Testis (tissue), 2 donors: ENCODE measurements around the gene LCOR.

Experiments used
- POLR2A ChIP-seq: fragments of 450-650 bp; IDR thresholded peaks from one replicate; pipeline ENCODE4 v1.6.1; 2017; ENCODE audit warnings: antibody characterized with exemption, mild to moderate bottlenecking, moderate library complexity
- TF ChIP-seq, protein P1 (sequence below), 3 experiments: fragments of 450-650 bp in 2 of 3; fragments of 200-600 bp in 1 of 3; sonication (generic) in 1 of 3; IDR thresholded peaks; one replicate each; pipeline ENCODE4 v1.5.1; 2016 to 2019; ENCODE audit warnings: antibody characterized with exemption in 3 of 3, mild to moderate bottlenecking in 2 of 3, moderate library complexity in 1 of 3

DNA sequence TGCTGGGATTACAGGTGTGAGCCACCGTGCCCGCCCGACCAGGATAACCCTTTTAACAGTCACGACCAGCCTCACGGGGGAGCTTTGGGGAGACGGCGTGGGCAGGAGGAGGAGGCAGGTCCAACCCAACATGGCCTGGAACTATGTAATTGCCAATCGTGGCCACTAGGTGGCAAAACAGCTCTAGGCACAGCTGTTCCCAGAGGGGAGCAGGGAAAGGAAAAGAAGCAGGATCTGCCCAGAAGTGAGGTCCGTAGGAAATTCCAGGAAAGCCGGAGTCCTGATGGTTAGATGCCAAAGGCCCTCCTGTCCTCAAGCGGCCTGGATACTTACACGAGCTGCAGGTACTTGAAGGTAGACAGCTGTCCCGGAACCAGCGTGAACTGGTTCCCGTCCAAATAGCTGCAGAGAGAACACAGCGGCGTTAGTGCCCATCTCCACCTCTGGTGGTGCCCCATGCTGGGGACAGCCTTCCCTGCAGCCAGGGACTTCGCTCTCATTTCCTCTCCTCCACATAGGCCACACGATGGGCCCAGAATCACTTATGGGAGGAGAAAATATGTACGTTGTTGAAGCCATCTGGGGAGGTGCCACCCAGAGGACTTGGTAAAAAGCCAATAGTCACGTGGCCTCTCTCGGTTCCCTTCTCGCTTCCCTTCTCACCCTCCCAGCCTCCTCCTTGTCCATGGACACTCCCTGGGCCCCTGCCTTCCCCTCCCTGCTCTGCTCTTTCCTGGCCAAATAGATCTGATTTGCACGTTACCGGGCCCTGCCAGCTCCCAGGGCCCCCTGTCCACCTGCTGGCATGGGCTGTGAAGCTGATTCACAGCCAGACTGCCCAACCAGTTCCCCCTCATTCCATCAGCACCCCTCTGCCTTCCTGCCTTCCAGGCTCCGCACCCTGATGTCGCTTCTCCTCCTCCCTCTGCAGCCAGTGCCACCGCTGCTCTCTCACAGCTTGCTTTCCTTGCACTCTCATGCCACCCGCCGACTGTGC lies 205.6 kb downstream of the LCOR start:
- no peak for TF ChIP-seq POLR2A
- TF ChIP-seq, protein P1, sequence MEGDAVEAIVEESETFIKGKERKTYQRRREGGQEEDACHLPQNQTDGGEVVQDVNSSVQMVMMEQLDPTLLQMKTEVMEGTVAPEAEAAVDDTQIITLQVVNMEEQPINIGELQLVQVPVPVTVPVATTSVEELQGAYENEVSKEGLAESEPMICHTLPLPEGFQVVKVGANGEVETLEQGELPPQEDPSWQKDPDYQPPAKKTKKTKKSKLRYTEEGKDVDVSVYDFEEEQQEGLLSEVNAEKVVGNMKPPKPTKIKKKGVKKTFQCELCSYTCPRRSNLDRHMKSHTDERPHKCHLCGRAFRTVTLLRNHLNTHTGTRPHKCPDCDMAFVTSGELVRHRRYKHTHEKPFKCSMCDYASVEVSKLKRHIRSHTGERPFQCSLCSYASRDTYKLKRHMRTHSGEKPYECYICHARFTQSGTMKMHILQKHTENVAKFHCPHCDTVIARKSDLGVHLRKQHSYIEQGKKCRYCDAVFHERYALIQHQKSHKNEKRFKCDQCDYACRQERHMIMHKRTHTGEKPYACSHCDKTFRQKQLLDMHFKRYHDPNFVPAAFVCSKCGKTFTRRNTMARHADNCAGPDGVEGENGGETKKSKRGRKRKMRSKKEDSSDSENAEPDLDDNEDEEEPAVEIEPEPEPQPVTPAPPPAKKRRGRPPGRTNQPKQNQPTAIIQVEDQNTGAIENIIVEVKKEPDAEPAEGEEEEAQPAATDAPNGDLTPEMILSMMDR (IDR thresholded peaks at IDR 0.05), result peak; percentile 70 to 88 (median 85)
